SK-N-SH treated with all-trans-retinoic acid at 6 μM for 48 hours (cell line): ENCODE results near the gene EIF6.

Experiments used
- ARNTL ChIP-seq: fragments of 450-650 bp; formaldehyde crosslinking; IDR thresholded peaks from 2 replicates; pipeline ENCODE4 v1.5.0; 2020; ENCODE audit warnings: low read depth, mild to moderate bottlenecking, moderate library complexity, borderline replicate concordance
- ESRRG ChIP-seq: fragments of 250-450 bp; sonication (Bioruptor Pico); IDR thresholded peaks from 2 replicates; pipeline ENCODE4 v1.6.1; 2021; ENCODE audit warnings: mild to moderate bottlenecking
- ISL1 ChIP-seq: fragments of 250-450 bp; sonication (Bioruptor Pico); IDR thresholded peaks from 2 replicates; pipeline ENCODE4 v2.1.2; 2022; ENCODE audit warnings: mild to moderate bottlenecking, moderate library complexity
- OSR1 ChIP-seq: fragments of 250-450 bp; sonication (Bioruptor Pico); IDR thresholded peaks from 2 replicates; pipeline ENCODE4 v1.8.0; 2022; ENCODE audit warnings: moderate library complexity, mild to moderate bottlenecking, inconsistent platforms
- PATZ1 ChIP-seq: fragments of 250-450 bp; sonication (Bioruptor Pico); IDR thresholded peaks from 2 replicates; pipeline ENCODE4 v1.8.0; 2020; ENCODE audit warnings: mild to moderate bottlenecking, moderate library complexity, borderline replicate concordance
- SNAI2 ChIP-seq: fragments of 250-450 bp; sonication (Bioruptor Pico); IDR thresholded peaks from 2 replicates; pipeline ENCODE4 v1.5.0; 2020; ENCODE audit warnings: mild to moderate bottlenecking, moderate library complexity
- ZFP30 ChIP-seq: fragments of 450-650 bp; formaldehyde crosslinking; IDR thresholded peaks from 2 replicates; pipeline ENCODE4 v1.5.0; 2022; ENCODE audit warnings: mild to moderate bottlenecking, moderate library complexity

- TF ChIP-seq ISL1 (CRISPR knock-in tag) (no peak), SNAI2 (CRISPR knock-in tag) (no peak), ZFP30 (CRISPR knock-in tag) (no peak), PATZ1 (CRISPR knock-in tag) (no peak), ESRRG (CRISPR knock-in tag) (no peak), ARNTL (CRISPR knock-in tag) (no peak), OSR1 (CRISPR knock-in tag) (no peak)
Measured at GRCh38 chr20:35297155-35297554, 12.6 kb upstream of the EIF6 start.
